H1 (cell line): ENCODE data around the gene CARD16. TPM values are rescaled to one million over a fixed set of nuclear protein-coding genes. Genes with fewer than 3 reads are reported as not detected.

Source experiments
- CTCF ChIA-PET: fragments of 300-600 bp; sonication (Branson Sonifier 250); formaldehyde crosslinking; loops from one replicate; lab custom pipeline; 2021; ENCODE audit not compliant: partially characterized antibody; lab: Charles Lee
- POLR2A ChIA-PET: fragments of 300-600 bp; sonication (Branson Sonifier 250); formaldehyde crosslinking; loops from one replicate; lab custom pipeline; 2021; ENCODE audit warnings: inconsistent platforms; ENCODE audit not compliant: partially characterized antibody; lab: Charles Lee
- DNase-seq, 2 experiments: peaks; one replicate each; pipeline versions ENCODE4 v3.0.0 to v3.0.0-alpha.2; 2010 to 2022; ENCODE audit warnings: low spot score in 2 of 2, low read depth in 1 of 2, mixed read lengths in 1 of 2
- FAIRE-seq: peaks from 2 replicates; lab custom pipeline; 2011; peaks lifted over from hg19 to GRCh38; lab: Jason Lieb, UNC
- H2AFZ ChIP-seq: 2 replicates; pipeline ENCODE4 v1.8.1; 2012; ENCODE audit warnings: low read length, inconsistent platforms
- H2AK5ac ChIP-seq: 2 replicates; pipeline ENCODE4 v1.6.1; 2013; ENCODE audit warnings: low read depth, low read length
- H2BK120ac ChIP-seq: replicated peaks from 2 replicates; pipeline ENCODE3; 2013; ENCODE audit warnings: low read depth, low read length, inconsistent platforms
- H2BK12ac ChIP-seq: 2 replicates; pipeline ENCODE4 v1.6.1; 2013; ENCODE audit warnings: low read depth, low read length
- H2BK15ac ChIP-seq: 2 replicates; pipeline ENCODE4 v1.6.1; 2013; ENCODE audit warnings: low read length
- H2BK20ac ChIP-seq: 2 replicates; pipeline ENCODE4 v1.6.1; 2013; ENCODE audit warnings: low read length
- H2BK5ac ChIP-seq: 2 replicates; pipeline ENCODE4 v1.6.1; 2013; ENCODE audit warnings: low read depth, low read length
- H3K14ac ChIP-seq: 2 replicates; pipeline ENCODE4 v1.6.1; 2013; ENCODE audit warnings: inconsistent platforms; ENCODE audit not compliant: insufficient read length
- H3K18ac ChIP-seq: 2 replicates; pipeline ENCODE4 v1.6.1; 2013; ENCODE audit warnings: low read length; ENCODE audit errors: extremely low read depth
- H3K23ac ChIP-seq: 2 replicates; pipeline ENCODE4 v1.6.1; 2013; ENCODE audit warnings: inconsistent platforms; ENCODE audit not compliant: insufficient read length
- H3K23me2 ChIP-seq: 2 replicates; pipeline ENCODE4 v1.6.1; 2013; ENCODE audit warnings: low read depth, low read length
- H3K27ac ChIP-seq: 2 replicates; pipeline ENCODE4 v1.6.1; 2011; ENCODE audit warnings: low read depth, low read length, inconsistent platforms
- H3K27me3 ChIP-seq, 4 experiments: replicated peaks in 1 of 4; 1 replicate in 1 of 4; 2 replicates in 3 of 4; pipeline versions ENCODE4 v1.6.1 to v1.8.1; 2011 to 2013; ENCODE audit warnings: low read length in 3 of 4, mild to moderate bottlenecking in 3 of 4, inconsistent platforms in 2 of 4, mixed read lengths in 2 of 4, moderate library complexity in 1 of 4; ENCODE audit not compliant: control insufficient read depth in 3 of 4, insufficient read depth in 3 of 4; ENCODE audit errors: extremely low read depth in 1 of 4
- H3K36me3 ChIP-seq, 4 experiments: 2 replicates each; pipeline versions ENCODE4 v1.6.1 to v1.8.1; 2011 to 2013; ENCODE audit warnings: mild to moderate bottlenecking in 4 of 4, low read length in 3 of 4, moderate library complexity in 2 of 4, control low read depth in 1 of 4, inconsistent platforms in 1 of 4; ENCODE audit not compliant: insufficient read depth in 4 of 4, control insufficient read depth in 2 of 4
- H3K4ac ChIP-seq: replicated peaks from 2 replicates; pipeline ENCODE3; 2013; ENCODE audit warnings: low read length, low read depth, mixed read lengths, inconsistent platforms; ENCODE audit not compliant: insufficient read length
- H3K4me1 ChIP-seq, 4 experiments: replicated peaks in 1 of 4; 1 replicate in 1 of 4; 2 replicates in 3 of 4; pipeline versions ENCODE4 v1.6.1 to v1.8.1; 2011 to 2013; ENCODE audit warnings: low read length in 3 of 4, inconsistent platforms in 2 of 4, mixed read lengths in 1 of 4; ENCODE audit not compliant: insufficient read depth in 4 of 4, control insufficient read depth in 3 of 4
- H3K4me2 ChIP-seq, 2 experiments: 2 replicates each; pipeline versions ENCODE4 v1.6.1 to v1.8.1; 2011 to 2013; ENCODE audit warnings: low read depth in 2 of 2, low read length in 2 of 2, control low read depth in 1 of 2, inconsistent platforms in 1 of 2, mild to moderate bottlenecking in 1 of 2; ENCODE audit not compliant: insufficient read depth in 1 of 2
- H3K4me3 ChIP-seq, 4 experiments: fragments of 200-600, 300-600 bp in 1 of 4; sonication (generic), shearing (Covaris generic), sonication (Bioruptor Twin) in 1 of 4; 2 replicates each; pipeline versions ENCODE4 v1.5.1 to v1.8.1; 2011 to 2016; ENCODE audit warnings: low read length in 4 of 4, low read depth in 3 of 4, control low read depth in 2 of 4, inconsistent platforms in 2 of 4, mild to moderate bottlenecking in 2 of 4, mixed read lengths in 1 of 4, moderate library complexity in 1 of 4; ENCODE audit not compliant: insufficient read depth in 2 of 4; ENCODE audit errors: extremely low read depth in 1 of 4
- H3K56ac ChIP-seq: replicated peaks from 2 replicates; pipeline ENCODE3; 2013; ENCODE audit warnings: low read depth, mild to moderate bottlenecking, mixed read lengths, low read length, inconsistent platforms; ENCODE audit not compliant: insufficient read length
- H3K79me1 ChIP-seq: 2 replicates; pipeline ENCODE4 v1.6.1; 2013; ENCODE audit warnings: low read depth, low read length, control low read depth
- H3K79me2 ChIP-seq, 2 experiments: 2 replicates each; pipeline versions ENCODE4 v1.6.1 to v1.8.1; 2012 to 2013; ENCODE audit warnings: low read length in 2 of 2, mild to moderate bottlenecking in 2 of 2, inconsistent platforms in 1 of 2; ENCODE audit not compliant: insufficient read depth in 2 of 2, control insufficient read depth in 1 of 2
- H3K9ac ChIP-seq, 4 experiments: replicated peaks in 1 of 4; 1 replicate in 1 of 4; 2 replicates in 3 of 4; pipeline versions ENCODE4 v1.6.1 to v1.8.1; 2011 to 2013; ENCODE audit warnings: low read depth in 3 of 4, low read length in 3 of 4, control low read depth in 2 of 4, mild to moderate bottlenecking in 2 of 4, moderate library complexity in 2 of 4, inconsistent platforms in 1 of 4; ENCODE audit errors: extremely low read depth in 1 of 4
- H3K9me3 ChIP-seq, 2 experiments: 2 replicates each; pipeline versions ENCODE4 v1.6.1 to v1.8.1; 2012 to 2013; ENCODE audit warnings: mild to moderate bottlenecking in 2 of 2, moderate library complexity in 2 of 2, control low read depth in 1 of 2, inconsistent platforms in 1 of 2, low read depth in 1 of 2, low read length in 1 of 2, mixed read lengths in 1 of 2; ENCODE audit not compliant: insufficient read depth in 2 of 2
- H4K20me1 ChIP-seq, 2 experiments: replicated peaks in 1 of 2; 2 replicates each; pipeline versions ENCODE3 to v1.8.1; 2011 to 2013; ENCODE audit warnings: inconsistent platforms in 2 of 2, low read length in 2 of 2, mild to moderate bottlenecking in 1 of 2; ENCODE audit not compliant: insufficient read depth in 2 of 2, control insufficient read depth in 1 of 2
- H4K5ac ChIP-seq: 2 replicates; pipeline ENCODE4 v1.6.1; 2013; ENCODE audit warnings: low read length, low read depth, mixed read lengths, inconsistent platforms; ENCODE audit not compliant: insufficient read length
- H4K8ac ChIP-seq: 2 replicates; pipeline ENCODE4 v1.8.0; 2013; ENCODE audit warnings: mild to moderate bottlenecking, moderate library complexity, low read length, inconsistent platforms; ENCODE audit not compliant: insufficient read depth; ENCODE audit errors: extremely low read depth
- H4K91ac ChIP-seq: replicated peaks from 2 replicates; pipeline ENCODE3; 2013; ENCODE audit warnings: low read length, mixed read lengths, inconsistent platforms; ENCODE audit not compliant: insufficient read length
- ASH2L ChIP-seq: fragments of 200-600, 300-600 bp; sonication (generic); IDR thresholded peaks from one replicate; pipeline ENCODE4 v1.7.1; 2017; ENCODE audit warnings: low read length
- CBX8 ChIP-seq: fragments of 300-800, 300-1000 bp; sonication (generic); IDR thresholded peaks from 2 replicates; pipeline ENCODE4 v1.7.1; 2016; ENCODE audit warnings: low read depth, low read length, borderline replicate concordance
- CEBPB ChIP-seq: IDR thresholded peaks from 2 replicates; pipeline ENCODE4 v1.6.1; 2012; ENCODE audit warnings: low read depth, low read length
- EGR1 ChIP-seq: IDR thresholded peaks from 2 replicates; pipeline ENCODE4 v1.6.1; 2011; ENCODE audit warnings: low read depth, low read length, borderline replicate concordance
- EP300 ChIP-seq, 2 experiments: IDR thresholded peaks; 1 replicate in 1 of 2; 2 replicates in 1 of 2; pipeline ENCODE4 v1.6.1; 2011 to 2012; ENCODE audit warnings: low read depth in 2 of 2, low read length in 2 of 2, mild to moderate bottlenecking in 2 of 2, borderline replicate concordance in 1 of 2, inconsistent platforms in 1 of 2, moderate library complexity in 1 of 2
- EZH2 ChIP-seq: fragments of 200-600 bp; sonication (generic); IDR thresholded peaks from 2 replicates; pipeline ENCODE4 v1.7.1; 2012; ENCODE audit warnings: low read depth, mild to moderate bottlenecking, moderate library complexity, low read length, inconsistent platforms; ENCODE audit not compliant: severe bottlenecking
- GABPA ChIP-seq: IDR thresholded peaks from 2 replicates; pipeline ENCODE4 v1.6.1; 2011; ENCODE audit warnings: mild to moderate bottlenecking, low read length, moderate library complexity, borderline replicate concordance; ENCODE audit not compliant: insufficient read depth
- NRF1 ChIP-seq: IDR thresholded peaks from 2 replicates; pipeline ENCODE4 v1.6.1; 2011; ENCODE audit warnings: mild to moderate bottlenecking, low read depth, low read length, improper control_type of control experiment
- PHF8 ChIP-seq: fragments of 200-600 bp; sonication (generic); conservative IDR thresholded peaks from 2 replicates; pipeline ENCODE4 v1.7.1; 2012; ENCODE audit warnings: low read depth, mild to moderate bottlenecking, inconsistent platforms, low read length, moderate library complexity
- RFX5 ChIP-seq: IDR thresholded peaks from 2 replicates; pipeline ENCODE4 v1.6.1; 2011; ENCODE audit warnings: low read depth, low read length, improper control_type of control experiment, borderline replicate concordance
- SP1 ChIP-seq: IDR thresholded peaks from 2 replicates; pipeline ENCODE4 v1.6.1; 2011; ENCODE audit warnings: low read depth, low read length
- ZNF274 ChIP-seq: IDR thresholded peaks from 2 replicates; pipeline ENCODE4 v1.7.0; 2012; ENCODE audit warnings: low read length, borderline replicate concordance; ENCODE audit errors: extremely low read depth
- WGBS, 2 experiments: shearing (Covaris generic) in 1 of 2; methylation state at CpG; one replicate each; pipeline versions ENCODE4 v1.1.6 to v1.1.7; 2013 to 2015; ENCODE audit warnings: low lambda C conversion rate in 2 of 2, mixed read lengths in 2 of 2, inconsistent platforms in 1 of 2, low coverage in 1 of 2, missing lambda C conversion rate in 1 of 2; ENCODE audit not compliant: insufficient replicate concordance in 2 of 2, insufficient coverage in 1 of 2, insufficient read length in 1 of 2; ENCODE audit errors: extremely low coverage in 1 of 2, missing lambda C conversion rate in 1 of 2; 5-methylcytosine and 5-hydroxymethylcytosine counted together
- polyA plus RNA-seq, 7 experiments: library from polyadenylated mRNA; depleted of rRNA in 3 of 7; stranded (reverse) in 5 of 7; unstranded in 2 of 7; fragments of >200 nt in 5 of 7; fragments of 200-250 nt in 2 of 7; gene quantifications; 1 replicate in 5 of 7; 2 replicates in 1 of 7; 4 replicates in 1 of 7; pipeline versions ENCODE4 v1.2.1 to v1.2.3, GENCODE V29; 2011 to 2013; ENCODE audit warnings: missing spikeins in 2 of 7, mixed read lengths in 2 of 7
- total RNA-seq: library from RNA; stranded (reverse); fragmentation: NEBNext Ultra II Directional; extraction: Animal tissue kit (Norgen Biotek cat#: 25700); gene quantifications from 2 replicates; pipeline ENCODE4 v1.2.1, GENCODE V29; 2021
- TF ChIP-seq, protein P1 (sequence below): IDR thresholded peaks from 2 replicates; pipeline ENCODE4 v1.6.1; 2011; ENCODE audit warnings: low read depth, mild to moderate bottlenecking, low read length; ENCODE audit not compliant: insufficient read depth
- TF ChIP-seq, protein P2 (sequence below): IDR thresholded peaks from 2 replicates; pipeline ENCODE4 v1.6.1; 2012; ENCODE audit warnings: inconsistent platforms

The CARD16 gene
- total and polyA plus RNA-seq, 2 of the 8 experiments (the other 6 are each of a cell fraction or from before 2014, with no cell fraction given), result not detected

DNA sequence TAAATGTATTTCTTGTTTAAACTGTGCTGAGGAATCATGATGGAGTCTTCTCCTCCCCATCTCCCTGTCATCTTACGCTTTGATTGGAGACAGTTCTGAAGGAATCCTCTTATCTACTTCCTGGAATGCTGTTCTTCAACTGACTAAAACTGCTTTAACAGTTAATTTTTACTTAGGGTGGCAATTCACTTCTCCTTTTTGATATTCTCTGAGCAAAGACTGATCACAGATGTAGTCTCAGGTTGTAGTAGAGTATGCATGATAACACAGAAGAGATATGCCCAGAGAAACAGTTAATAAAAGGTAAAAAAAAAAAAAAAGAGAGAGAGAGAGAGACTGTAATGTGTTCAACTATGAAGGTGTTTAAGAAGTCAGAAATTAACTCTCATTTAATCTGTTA is 20.7 kb downstream of the CARD16 start:
- DNase-seq (no peak), FAIRE-seq (no peak)
- H2BK120ac ChIP-seq, result no peak overlapping the region
- H4K20me1 ChIP-seq, result no peaks in the 10 kb centered on the region
- no peaks in the 10 kb centered on the region for H3K23me2 ChIP-seq
- H3K9me3 ChIP-seq, result no peaks in the 10 kb centered on the region
- H3K79me1 ChIP-seq, result no peaks in the 10 kb centered on the region
- H2BK15ac ChIP-seq, result no peak overlapping the region
- no peak overlapping the region for H3K9ac ChIP-seq
- H3K4me3 ChIP-seq, result no peak overlapping the region
- 100% methylated on average over 1 of the region's 1 CpG; no CpG with 5 or more reads in 1 of the 2 experiments for WGBS, 2 experiments
- H4K8ac ChIP-seq, result no peak overlapping the region
- no peak overlapping the region for H2BK5ac ChIP-seq
- ChIA-PET POLR2A (no interaction called here), CTCF (no interaction called here)
- H2AK5ac ChIP-seq, result no peak overlapping the region
- H3K56ac ChIP-seq, result no peak overlapping the region
- no peaks in the 10 kb centered on the region for H3K79me2 ChIP-seq
- no peak overlapping the region for H4K91ac ChIP-seq
- no peaks in the 10 kb centered on the region for H3K36me3 ChIP-seq
- H3K4ac ChIP-seq, result no peak overlapping the region
- H3K14ac ChIP-seq, result no peak overlapping the region
- H3K4me2 ChIP-seq, result no peak overlapping the region
- H3K23ac ChIP-seq, result no peak overlapping the region
- H3K4me1 ChIP-seq, result no peaks in the 10 kb centered on the region
- no peak overlapping the region for H3K18ac ChIP-seq
- H2BK20ac ChIP-seq, result no peak overlapping the region
- H3K27me3 ChIP-seq, result no peaks in the 10 kb centered on the region
- H4K5ac ChIP-seq, result no peak overlapping the region
- H2BK12ac ChIP-seq, result no peak overlapping the region
- no peak overlapping the region for H3K27ac ChIP-seq
- no peak overlapping the region for H2AFZ ChIP-seq
- TF ChIP-seq, protein P1, sequence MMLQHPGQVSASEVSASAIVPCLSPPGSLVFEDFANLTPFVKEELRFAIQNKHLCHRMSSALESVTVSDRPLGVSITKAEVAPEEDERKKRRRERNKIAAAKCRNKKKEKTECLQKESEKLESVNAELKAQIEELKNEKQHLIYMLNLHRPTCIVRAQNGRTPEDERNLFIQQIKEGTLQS, result no peak
- TF ChIP-seq ASH2L (no peak), NRF1 (no peak), CBX8 (no peak), SP1 (no peak), ZNF274 (no peak), CEBPB (no peak), EGR1 (no peak), RFX5 (no peak), PHF8 (no peak), EP300 (IDR thresholded peaks at IDR 0.05; ENCODE audit: borderline replicate concordance in 1 of 2, low read depth in 2 of 2, low read length in 2 of 2) (no peak), EZH2 (no peak), GABPA (no peak)
- TF ChIP-seq, protein P2, sequence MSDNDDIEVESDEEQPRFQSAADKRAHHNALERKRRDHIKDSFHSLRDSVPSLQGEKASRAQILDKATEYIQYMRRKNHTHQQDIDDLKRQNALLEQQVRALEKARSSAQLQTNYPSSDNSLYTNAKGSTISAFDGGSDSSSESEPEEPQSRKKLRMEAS, result no peak
